ENCODE measurements around the gene TMEM72.

Gene TMEM72

GRCh38 chr10:44955413-44956070 lies 44.4 kb downstream of the TMEM72 start:
- DNase-seq (ENCODE audit: low read depth), result no peak

GRCh38 chr10:44956226-44956625 lies 45.1 kb downstream of the TMEM72 start:
- DNase-seq (ENCODE audit: low read depth), result no peak

GRCh38 chr10:44956717-44957706 lies 45.9 kb downstream of the TMEM72 start:
- DNase-seq (ENCODE audit: low read depth), result no peak

GRCh38 chr10:44958196-44958897 lies 47.2 kb downstream of the TMEM72 start:
- no peak for DNase-seq (ENCODE audit: low read depth)

GRCh38 chr10:44958898-44959246 lies 47.7 kb downstream of the TMEM72 start:
- DNase-seq (ENCODE audit: low read depth), result no peak

- peak; percentile 65 for DNase-seq (ENCODE audit: low read depth)
Observed at GRCh38 chr10:44959247-44960087, 48.3 kb downstream of the TMEM72 start, which contains the start of gene RASSF4. Gene RASSF4 (plus strand): TSS chr10:44959802. CDS start chr10:44970203, 10,401 bp downstream.

- DNase-seq (ENCODE audit: low read depth), result no peak
Observed at GRCh38 chr10:44960088-44960460, 48.9 kb downstream of the TMEM72 start.

- DNase-seq (ENCODE audit: low read depth), result no peak
Observed at GRCh38 chr10:44960482-44961229, 49.5 kb downstream of the TMEM72 start.

GRCh38 chr10:44961230-44961571 lies 50.1 kb downstream of the TMEM72 start:
- no peak for DNase-seq (ENCODE audit: low read depth)

GRCh38 chr10:44961931-44962750 lies 51.0 kb downstream of the TMEM72 start:
- DNase-seq (ENCODE audit: low read depth), result no peak

- DNase-seq (ENCODE audit: low read depth), result no peak
Observed at GRCh38 chr10:44962870-44963738, 52.0 kb downstream of the TMEM72 start.

GRCh38 chr10:44963772-44964633 lies 52.9 kb downstream of the TMEM72 start:
- DNase-seq (ENCODE audit: low read depth), result no peak

GRCh38 chr10:44965104-44965503 lies 54.0 kb downstream of the TMEM72 start:
- DNase-seq (ENCODE audit: low read depth), result no peak

- no peak for DNase-seq (ENCODE audit: low read depth)
Observed at GRCh38 chr10:44965651-44966097, 54.5 kb downstream of the TMEM72 start.

- no peak for DNase-seq (ENCODE audit: low read depth)
Observed at GRCh38 chr10:44966129-44966815, 55.1 kb downstream of the TMEM72 start.

- no peak for DNase-seq (ENCODE audit: low read depth)
Observed at GRCh38 chr10:44966816-44967509, 55.8 kb downstream of the TMEM72 start.

GRCh38 chr10:44967616-44968015 lies 56.5 kb downstream of the TMEM72 start:
- DNase-seq (ENCODE audit: low read depth), result no peak
